DND-41 (cell line): ENCODE measurements around the gene SCGB2A2.

Experiments
- ATAC-seq: fragments of 200-7000 bp; cut with Tn5 transposase; 3 replicates; pipeline ENCODE4 v1.9.1; 2021; ENCODE audit warnings: low read depth; ENCODE audit not compliant: insufficient read depth
- DNase-seq: peaks from one replicate; pipeline ENCODE4 v3.0.0-alpha.2; 2020
- H2AFZ ChIP-seq: 2 replicates; pipeline ENCODE4 v1.6.0; 2012; ENCODE audit warnings: low read depth, low read length
- H3K27ac ChIP-seq: 2 replicates; pipeline ENCODE4 v1.5.1; 2012; ENCODE audit warnings: low read length, inconsistent platforms
- H3K27me3 ChIP-seq: fragments of 200-600 bp; sonication (generic); 2 replicates; pipeline ENCODE4 v1.6.0; 2012; ENCODE audit warnings: low read length, mild to moderate bottlenecking, inconsistent platforms; ENCODE audit not compliant: insufficient read depth, poor library complexity
- H3K36me3 ChIP-seq: 2 replicates; pipeline ENCODE4 v1.5.1; 2012; ENCODE audit warnings: low read length, inconsistent platforms; ENCODE audit not compliant: insufficient read depth
- H3K4me1 ChIP-seq: 2 replicates; pipeline ENCODE4 v1.5.1; 2012; ENCODE audit warnings: mild to moderate bottlenecking, low read length; ENCODE audit not compliant: insufficient read depth
- H3K4me2 ChIP-seq: 2 replicates; pipeline ENCODE4 v1.6.0; 2012; ENCODE audit warnings: mild to moderate bottlenecking, moderate library complexity, low read length, inconsistent platforms; ENCODE audit not compliant: insufficient read depth
- H3K4me3 ChIP-seq, 2 experiments: fragments of 200-600 bp in 1 of 2; shearing (Covaris generic) in 1 of 2; 2 replicates each; pipeline ENCODE4 v1.5.1; 2012 to 2016; ENCODE audit warnings: inconsistent platforms in 2 of 2, low read length in 2 of 2, mild to moderate bottlenecking in 2 of 2, low read depth in 1 of 2, moderate library complexity in 1 of 2
- H3K79me2 ChIP-seq: 2 replicates; pipeline ENCODE4 v1.6.0; 2012; ENCODE audit warnings: low read length, inconsistent platforms; ENCODE audit not compliant: insufficient read depth
- H3K9ac ChIP-seq: 2 replicates; pipeline ENCODE4 v1.6.0; 2012; ENCODE audit warnings: low read depth, mild to moderate bottlenecking, inconsistent platforms, low read length, moderate library complexity
- H3K9me3 ChIP-seq: 2 replicates; pipeline ENCODE4 v1.5.1; 2012; ENCODE audit warnings: low read length, moderate library complexity, mild to moderate bottlenecking, inconsistent platforms; ENCODE audit not compliant: insufficient read depth, severe bottlenecking
- H4K20me1 ChIP-seq: 2 replicates; pipeline ENCODE4 v1.6.0; 2012; ENCODE audit warnings: low read length; ENCODE audit not compliant: insufficient read depth
- EZH2 ChIP-seq: IDR thresholded peaks from 3 replicates; pipeline ENCODE4 v1.6.1; 2012; ENCODE audit warnings: borderline replicate concordance, low read depth, mild to moderate bottlenecking, moderate library complexity, low read length, inconsistent platforms; ENCODE audit not compliant: severe bottlenecking
- TF ChIP-seq, protein P1 (sequence below): IDR thresholded peaks from 2 replicates; pipeline ENCODE4 v1.5.1; 2012; ENCODE audit warnings: borderline replicate concordance, low read length, moderate library complexity, mild to moderate bottlenecking; ENCODE audit not compliant: poor library complexity, severe bottlenecking; ENCODE audit errors: extremely low read depth

The SCGB2A2 gene

DNA sequence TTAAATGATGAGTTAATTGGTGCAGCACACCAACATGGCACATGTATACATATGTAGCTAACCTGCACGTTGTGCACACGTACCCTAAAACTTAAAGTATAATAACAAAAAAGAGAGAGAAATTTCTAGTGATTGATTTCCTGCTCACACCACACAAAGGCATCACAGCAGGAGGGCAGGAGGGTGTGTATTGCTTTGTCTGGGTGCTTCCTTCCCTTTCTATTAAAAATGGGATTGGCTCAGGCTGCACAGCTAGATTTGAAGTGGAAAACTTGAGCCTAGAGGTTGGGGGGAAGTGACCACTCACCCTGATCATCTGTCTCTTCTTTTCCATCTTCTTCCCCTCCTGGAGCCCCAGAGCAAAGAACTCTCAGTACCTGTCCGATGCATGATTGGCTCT, 28.9 kb upstream of the SCGB2A2 start:
- no peak overlapping the region for H3K4me2 ChIP-seq
- no peaks in the 10 kb centered on the region for H3K27me3 ChIP-seq
- ATAC-seq: no peak
- no peak overlapping the region for H3K9ac ChIP-seq
- no peaks in the 10 kb centered on the region for H4K20me1 ChIP-seq
- TF ChIP-seq, protein P1, sequence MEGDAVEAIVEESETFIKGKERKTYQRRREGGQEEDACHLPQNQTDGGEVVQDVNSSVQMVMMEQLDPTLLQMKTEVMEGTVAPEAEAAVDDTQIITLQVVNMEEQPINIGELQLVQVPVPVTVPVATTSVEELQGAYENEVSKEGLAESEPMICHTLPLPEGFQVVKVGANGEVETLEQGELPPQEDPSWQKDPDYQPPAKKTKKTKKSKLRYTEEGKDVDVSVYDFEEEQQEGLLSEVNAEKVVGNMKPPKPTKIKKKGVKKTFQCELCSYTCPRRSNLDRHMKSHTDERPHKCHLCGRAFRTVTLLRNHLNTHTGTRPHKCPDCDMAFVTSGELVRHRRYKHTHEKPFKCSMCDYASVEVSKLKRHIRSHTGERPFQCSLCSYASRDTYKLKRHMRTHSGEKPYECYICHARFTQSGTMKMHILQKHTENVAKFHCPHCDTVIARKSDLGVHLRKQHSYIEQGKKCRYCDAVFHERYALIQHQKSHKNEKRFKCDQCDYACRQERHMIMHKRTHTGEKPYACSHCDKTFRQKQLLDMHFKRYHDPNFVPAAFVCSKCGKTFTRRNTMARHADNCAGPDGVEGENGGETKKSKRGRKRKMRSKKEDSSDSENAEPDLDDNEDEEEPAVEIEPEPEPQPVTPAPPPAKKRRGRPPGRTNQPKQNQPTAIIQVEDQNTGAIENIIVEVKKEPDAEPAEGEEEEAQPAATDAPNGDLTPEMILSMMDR: no peak
- TF ChIP-seq EZH2: no peak
- H2AFZ ChIP-seq: no peak overlapping the region
- DNase-seq: no peak
- H3K36me3 ChIP-seq: no peaks in the 10 kb centered on the region
- no peaks in the 10 kb centered on the region for H3K9me3 ChIP-seq
- H3K4me1 ChIP-seq: no peaks in the 10 kb centered on the region
- H3K27ac ChIP-seq: no peak overlapping the region
- no peaks in the 10 kb centered on the region for H3K79me2 ChIP-seq
- no peak overlapping the region for H3K4me3 ChIP-seq

DNA sequence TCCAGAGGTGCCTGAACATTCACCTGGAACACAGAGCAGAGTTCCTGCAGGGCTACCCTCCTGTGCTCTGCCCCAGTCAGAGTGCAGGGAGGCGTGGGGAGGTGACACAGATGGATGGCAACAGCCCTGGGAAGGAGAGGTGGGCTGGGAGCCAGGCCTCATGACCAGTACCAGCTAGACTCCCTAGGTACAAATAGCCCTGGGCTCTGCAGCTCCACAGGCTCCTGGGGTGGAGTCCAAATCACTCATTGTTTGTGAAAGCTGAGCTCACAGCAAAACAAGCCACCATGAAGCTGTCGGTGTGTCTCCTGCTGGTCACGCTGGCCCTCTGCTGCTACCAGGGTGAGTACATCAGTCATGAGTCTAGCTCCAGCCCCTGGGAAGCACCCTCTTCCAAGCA, 27.9 kb upstream of the SCGB2A2 start, which contains the start of gene SCGB1D2:
TSS of gene SCGB1D2 (plus strand) at position 219 of the 400 bp plus-strand sequence. CDS start at position 288, 69 bp downstream.
- no peaks in the 10 kb centered on the region for H3K4me1 ChIP-seq
- no peak within 1 kb of the TSS for H2AFZ ChIP-seq
- no peaks in the 10 kb centered on the region for H3K27me3 ChIP-seq
- no peak within 1 kb of the TSS for H3K4me3 ChIP-seq
- H3K4me2 ChIP-seq: no peak within 1 kb of the TSS
- H3K9me3 ChIP-seq: no peaks in the 10 kb centered on the region
- H4K20me1 ChIP-seq: no peaks in the 10 kb centered on the region
- H3K36me3 ChIP-seq: no peaks in the 10 kb centered on the region
- no peak within 1 kb of the TSS for H3K27ac ChIP-seq
- no peak within 1 kb of the TSS for H3K9ac ChIP-seq
- DNase-seq (no peak), ATAC-seq (no peak)
- no peaks in the 10 kb centered on the region for H3K79me2 ChIP-seq
- TF ChIP-seq, protein P1: no peak
- no peak for TF ChIP-seq EZH2

DNA sequence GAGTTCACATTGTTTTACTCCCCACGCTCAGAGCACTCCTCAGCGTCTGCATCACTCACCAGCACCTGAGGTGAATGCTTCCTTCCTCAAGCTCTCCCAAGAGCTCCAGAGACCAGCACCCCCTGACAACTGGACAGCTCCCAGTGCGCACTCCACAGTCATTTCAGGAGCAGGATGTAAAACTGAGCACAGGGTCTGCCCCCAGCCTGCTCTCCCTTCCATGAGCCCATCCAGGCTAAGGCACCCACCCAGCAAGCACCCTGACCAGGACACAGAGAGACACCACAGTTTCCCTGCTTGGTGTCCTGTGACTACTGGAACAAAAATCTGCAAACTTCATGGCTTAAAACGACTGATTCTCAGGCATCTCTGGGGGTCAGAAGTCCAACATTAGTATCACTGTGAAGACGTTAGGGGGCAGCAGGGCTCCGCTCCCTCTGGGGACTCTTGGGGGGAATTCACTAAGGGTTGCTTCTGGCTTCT, 24.6 kb upstream of the SCGB2A2 start:
- no peak for TF ChIP-seq EZH2
- TF ChIP-seq, protein P1: no peak
- ATAC-seq: peak; percentile 81
- no peaks in the 10 kb centered on the region for H3K36me3 ChIP-seq
- H3K4me2 ChIP-seq: no peak overlapping the region
- no peaks in the 10 kb centered on the region for H3K79me2 ChIP-seq
- no peaks in the 10 kb centered on the region for H4K20me1 ChIP-seq
- H3K9me3 ChIP-seq: peaks cover 4% of the 10 kb centered on the region
- peak; percentile 52 for DNase-seq
- H3K4me1 ChIP-seq: no peaks in the 10 kb centered on the region
- H3K4me3 ChIP-seq: no peak overlapping the region
- H2AFZ ChIP-seq: no peak overlapping the region
- no peak overlapping the region for H3K9ac ChIP-seq
- H3K27me3 ChIP-seq: no peaks in the 10 kb centered on the region
- H3K27ac ChIP-seq: no peak overlapping the region
